ENCODE results near the gene LRRC15. TPM values are rescaled to one million over a fixed set of nuclear protein-coding genes. Genes with fewer than 3 reads are reported as not detected.

The LRRC15 gene
- total RNA-seq, 1 experiment from 2014 or later: 6.0 TPM

GRCh38 chr3:194320744-194321243, 48.7 kb downstream of the LRRC15 start:
- no peak for DNase-seq (ENCODE audit: low spot score)

GRCh38 chr3:194320100-194320499, 49.4 kb downstream of the LRRC15 start:
- no peak for DNase-seq (ENCODE audit: low spot score)

- DNase-seq (ENCODE audit: low spot score): no peak
Observed at GRCh38 chr3:194318511-194319161, 50.9 kb downstream of the LRRC15 start.

GRCh38 chr3:194316918-194317317, 52.6 kb downstream of the LRRC15 start:
- DNase-seq (ENCODE audit: low spot score): no peak

GRCh38 chr3:194315965-194316361, 53.6 kb downstream of the LRRC15 start:
- DNase-seq (ENCODE audit: low spot score): no peak

- DNase-seq (ENCODE audit: low spot score): peak; percentile 92
Observed at GRCh38 chr3:194315088-194315964, 54.2 kb downstream of the LRRC15 start.

- DNase-seq (ENCODE audit: low spot score): no peak
Observed at GRCh38 chr3:194314388-194315068, 55.0 kb downstream of the LRRC15 start.

- DNase-seq (ENCODE audit: low spot score): peak; percentile 38
Observed at GRCh38 chr3:194313560-194314387, 55.8 kb downstream of the LRRC15 start.

- DNase-seq (ENCODE audit: low spot score): peak; percentile 70
Observed at GRCh38 chr3:194312743-194313281, 56.7 kb downstream of the LRRC15 start.

- no peak for DNase-seq (ENCODE audit: low spot score)
Observed at GRCh38 chr3:194312186-194312742, 57.3 kb downstream of the LRRC15 start.

- no peak for DNase-seq (ENCODE audit: low spot score)
Observed at GRCh38 chr3:194311000-194311399, 58.5 kb downstream of the LRRC15 start.

GRCh38 chr3:194310060-194310835, 59.3 kb downstream of the LRRC15 start:
- DNase-seq (ENCODE audit: low spot score): no peak

- no peak for DNase-seq (ENCODE audit: low spot score)
Observed at GRCh38 chr3:194308601-194309449, 60.7 kb downstream of the LRRC15 start.

GRCh38 chr3:194307849-194308248, 61.7 kb downstream of the LRRC15 start:
- DNase-seq (ENCODE audit: low spot score): no peak

GRCh38 chr3:194306771-194307640, 62.5 kb downstream of the LRRC15 start:
- no peak for DNase-seq (ENCODE audit: low spot score)

- DNase-seq (ENCODE audit: low spot score): no peak
Observed at GRCh38 chr3:194306109-194306686, 63.3 kb downstream of the LRRC15 start.

GRCh38 chr3:194305356-194306108, 64.0 kb downstream of the LRRC15 start:
- no peak for DNase-seq (ENCODE audit: low spot score)
